HL-60 (cell line): ENCODE measurements around the gene C20orf144.

Experiments
- CTCF ChIP-seq: IDR thresholded peaks from one replicate; pipeline ENCODE4 v1.5.1; 2011; ENCODE audit warnings: low read length, control low read depth, inconsistent platforms; ENCODE audit not compliant: insufficient read depth
- GABPA ChIP-seq: IDR thresholded peaks from 2 replicates; pipeline ENCODE4 v1.6.1; 2012; ENCODE audit warnings: low read depth
- POLR2AphosphoS5 ChIP-seq: IDR thresholded peaks from 2 replicates; pipeline ENCODE4 v1.6.1; 2012; ENCODE audit warnings: low read depth
- REST ChIP-seq: IDR thresholded peaks from 2 replicates; pipeline ENCODE4 v1.6.1; 2012; ENCODE audit warnings: low read depth; ENCODE audit not compliant: insufficient replicate concordance
- SPI1 ChIP-seq: IDR thresholded peaks from 2 replicates; pipeline ENCODE4 v1.6.1; 2012; ENCODE audit warnings: low read depth, mild to moderate bottlenecking, borderline replicate concordance

- TF ChIP-seq GABPA (no peak), CTCF (no peak), POLR2AphosphoS5 (no peak), SPI1 (no peak), REST (no peak)
These were observed 35.9 kb upstream of the C20orf144 start for GRCh38 chr20:33626190-33626589.
